ENCODE results near the gene CCDC146.

GRCh38 chr7:77258014-77258413 lies 135.6 kb downstream of the CCDC146 start:
- TF ChIP-seq CTCF (IDR thresholded peaks at IDR 0.05; ENCODE audit: low read depth, low read length) (no peak), EZH2phosphoT487 (IDR thresholded peaks at IDR 0.05; ENCODE audit: low read depth) (no peak)

Data from OCI-LY3 (cell line).